H9 (cell line): ENCODE measurements around the gene SYNPO. TPM values are rescaled to one million over a fixed set of nuclear protein-coding genes. Genes with fewer than 3 reads are reported as not detected.

ENCODE experiments used
- DNase-seq: peaks from one replicate; pipeline ENCODE4 v3.0.0-alpha.2; 2017
- H2AFZ ChIP-seq: one replicate; pipeline ENCODE4 v1.6.1; 2013; ENCODE audit warnings: mild to moderate bottlenecking, low read length, control low read depth, moderate library complexity
- H2AK5ac ChIP-seq: 2 replicates; pipeline ENCODE4 v1.6.1; 2013; ENCODE audit warnings: low read length, control low read depth, mixed read lengths; ENCODE audit not compliant: insufficient read length
- H2BK120ac ChIP-seq: one replicate; pipeline ENCODE4 v1.6.1; 2013; ENCODE audit warnings: low read depth, mild to moderate bottlenecking, low read length, control low read depth, inconsistent platforms; ENCODE audit not compliant: poor library complexity, severe bottlenecking
- H2BK12ac ChIP-seq: 2 replicates; pipeline ENCODE4 v1.6.1; 2013; ENCODE audit warnings: low read length, control low read depth, mixed read lengths, low read depth; ENCODE audit not compliant: insufficient read length
- H2BK15ac ChIP-seq: 2 replicates; pipeline ENCODE4 v1.6.1; 2013; ENCODE audit warnings: low read depth, low read length, control low read depth
- H2BK20ac ChIP-seq: one replicate; pipeline ENCODE4 v1.6.1; 2013; ENCODE audit warnings: low read depth, mild to moderate bottlenecking, low read length, control low read depth, inconsistent platforms; ENCODE audit not compliant: poor library complexity, severe bottlenecking
- H2BK5ac ChIP-seq: 2 replicates; pipeline ENCODE4 v1.6.1; 2013; ENCODE audit warnings: low read length, control low read depth, mixed read lengths; ENCODE audit not compliant: insufficient read length
- H3K14ac ChIP-seq: 2 replicates; pipeline ENCODE4 v1.6.1; 2013; ENCODE audit warnings: low read length, control low read depth; ENCODE audit not compliant: insufficient read depth
- H3K18ac ChIP-seq: 2 replicates; pipeline ENCODE4 v1.6.1; 2013; ENCODE audit warnings: low read depth, mild to moderate bottlenecking, mixed read lengths, low read length, control low read depth; ENCODE audit not compliant: insufficient read length
- H3K23ac ChIP-seq: 2 replicates; pipeline ENCODE4 v1.6.1; 2013; ENCODE audit warnings: low read length, control low read depth, mixed read lengths, low read depth; ENCODE audit not compliant: insufficient read length
- H3K23me2 ChIP-seq: 2 replicates; pipeline ENCODE4 v1.6.1; 2013; ENCODE audit warnings: low read depth, mild to moderate bottlenecking, mixed read lengths, low read length, control low read depth; ENCODE audit not compliant: insufficient read length, poor library complexity, severe bottlenecking
- H3K27ac ChIP-seq: 2 replicates; pipeline ENCODE4 v1.5.1; 2013; ENCODE audit warnings: low read length, control low read depth, mixed read lengths, low read depth; ENCODE audit not compliant: insufficient read length
- H3K27me3 ChIP-seq: 2 replicates; pipeline ENCODE4 v1.6.1; 2013; ENCODE audit warnings: low read length, control low read depth, inconsistent platforms; ENCODE audit not compliant: insufficient read depth
- H3K4ac ChIP-seq: 2 replicates; pipeline ENCODE4 v1.6.1; 2013; ENCODE audit warnings: low read depth, mild to moderate bottlenecking, control low read depth, inconsistent platforms, low read length, moderate library complexity
- H3K4me1 ChIP-seq: 2 replicates; pipeline ENCODE4 v1.6.1; 2013; ENCODE audit warnings: low read length, control low read depth, inconsistent platforms; ENCODE audit not compliant: insufficient read depth
- H3K4me2 ChIP-seq: 2 replicates; pipeline ENCODE4 v1.6.1; 2013; ENCODE audit warnings: low read length, control low read depth, mixed read lengths; ENCODE audit not compliant: insufficient read length, insufficient read depth
- H3K56ac ChIP-seq: 2 replicates; pipeline ENCODE4 v1.6.1; 2013; ENCODE audit warnings: low read depth, mild to moderate bottlenecking, mixed read lengths, low read length, control low read depth; ENCODE audit not compliant: insufficient read length
- H3K79me1 ChIP-seq: 2 replicates; pipeline ENCODE4 v1.6.1; 2013; ENCODE audit warnings: low read depth, mild to moderate bottlenecking, moderate library complexity, low read length, control low read depth, inconsistent platforms; ENCODE audit not compliant: insufficient read depth, poor library complexity, severe bottlenecking
- H3K79me2 ChIP-seq: 2 replicates; pipeline ENCODE4 v1.6.1; 2013; ENCODE audit warnings: low read length, control low read depth, inconsistent platforms; ENCODE audit not compliant: insufficient read depth
- H3K9ac ChIP-seq: 2 replicates; pipeline ENCODE4 v1.6.1; 2013; ENCODE audit warnings: low read length, control low read depth, mixed read lengths; ENCODE audit not compliant: insufficient read length; ENCODE audit errors: extremely low read depth
- H3K9me3 ChIP-seq: one replicate; pipeline ENCODE4 v1.6.1; 2013; ENCODE audit warnings: low read depth, low read length, inconsistent platforms; ENCODE audit not compliant: control insufficient read depth
- H3T11ph ChIP-seq: one replicate; pipeline ENCODE4 v1.6.1; 2013; ENCODE audit warnings: mild to moderate bottlenecking, low read length, control low read depth, inconsistent platforms
- H4K20me1 ChIP-seq: one replicate; pipeline ENCODE4 v1.6.1; 2013; ENCODE audit not compliant: control insufficient read depth, insufficient read length, insufficient read depth
- H4K5ac ChIP-seq: 2 replicates; pipeline ENCODE4 v1.6.1; 2013; ENCODE audit warnings: low read depth, mild to moderate bottlenecking, mixed read lengths, low read length, control low read depth; ENCODE audit not compliant: insufficient read length
- H4K8ac ChIP-seq: replicated peaks from 2 replicates; pipeline ENCODE4 v1.6.1; 2013; ENCODE audit warnings: low read length, control low read depth, mixed read lengths, low read depth; ENCODE audit not compliant: insufficient read length
- H4K91ac ChIP-seq: 2 replicates; pipeline ENCODE4 v1.6.1; 2013; ENCODE audit warnings: low read depth, mild to moderate bottlenecking, moderate library complexity, mixed read lengths, low read length, control low read depth; ENCODE audit not compliant: insufficient read length
- H3K27ac Mint-ChIP-seq, 3 experiments: 2 replicates in 2 of 3; 3 replicates in 1 of 3; pipeline ENCODE4 v1.8.0; 2020 to 2021; ENCODE audit warnings: mixed read lengths in 3 of 3, mild to moderate bottlenecking in 1 of 3, moderate library complexity in 1 of 3
- H3K27me3 Mint-ChIP-seq: 2 replicates; pipeline ENCODE4 v1.8.0; 2021; ENCODE audit warnings: low read depth, mild to moderate bottlenecking, moderate library complexity, mixed read lengths
- H3K36me3 Mint-ChIP-seq, 3 experiments: 2 replicates in 2 of 3; 3 replicates in 1 of 3; pipeline ENCODE4 v1.8.0; 2020 to 2021; ENCODE audit warnings: low read depth in 3 of 3, mixed read lengths in 3 of 3; ENCODE audit not compliant: insufficient read depth in 1 of 3
- H3K4me1 Mint-ChIP-seq, 2 experiments: 2 replicates each; pipeline ENCODE4 v1.8.0; 2020; ENCODE audit warnings: mixed read lengths in 2 of 2
- H3K4me3 Mint-ChIP-seq, 2 experiments: 2 replicates in 1 of 2; 3 replicates in 1 of 2; pipeline ENCODE4 v1.8.0; 2020 to 2021; ENCODE audit warnings: mild to moderate bottlenecking in 2 of 2, mixed read lengths in 2 of 2, moderate library complexity in 1 of 2
- H3K9me3 Mint-ChIP-seq, 2 experiments: 2 replicates in 1 of 2; 3 replicates in 1 of 2; pipeline ENCODE4 v1.8.0; 2020; ENCODE audit warnings: mild to moderate bottlenecking in 2 of 2, mixed read lengths in 2 of 2, moderate library complexity in 1 of 2
- WGBS: extraction: QIAGEN DNeasy Blood & Tissue Kit; methylation state at CpG from one replicate; pipeline ENCODE4 v1.1.7; 2013; ENCODE audit warnings: missing lambda C conversion rate, low lambda C conversion rate, mixed read lengths; ENCODE audit not compliant: insufficient read length; ENCODE audit errors: extremely low coverage; 5-methylcytosine and 5-hydroxymethylcytosine counted together
- total RNA-seq: library from RNA; stranded (reverse); gene quantifications from 2 replicates; pipeline ENCODE4 v1.2.1, GENCODE V29; 2021
- TF ChIP-seq, protein P1 (sequence below): fragments of 200-600 bp; sonication (generic); conservative IDR thresholded peaks from 3 replicates; pipeline ENCODE4 v1.8.0; 2021; ENCODE audit warnings: antibody characterized with exemption, mild to moderate bottlenecking

SYNPO gene
- total RNA-seq, 1 experiment from 2014 or later = 1.7 TPM

GRCh38 chr5:150692276-150692675 lies 51.8 kb downstream of the SYNPO start:
- H4K20me1 ChIP-seq = no peaks in the 10 kb centered on the region
- no peak overlapping the region for H3K9ac ChIP-seq
- H3K27me3 ChIP-seq = no peaks in the 10 kb centered on the region
- DNase-seq = no peak
- H4K91ac ChIP-seq = no peak overlapping the region
- Mint-ChIP-seq H3K4me1 (peaks cover 6 to 11% of the 10 kb centered on the region in 2 experiments), H3K9me3 (no peaks in the 10 kb centered on the region), H3K27me3 (no peaks in the 10 kb centered on the region), H3K4me3 (no peak overlapping the region), H3K36me3 (peaks cover 39 to 68% (median 63%) of the 10 kb centered on the region in 3 experiments; a peak in 6 of 7 replicates), H3K27ac (no peak overlapping the region)
- no peak overlapping the region for H2BK5ac ChIP-seq
- TF ChIP-seq, protein P1, sequence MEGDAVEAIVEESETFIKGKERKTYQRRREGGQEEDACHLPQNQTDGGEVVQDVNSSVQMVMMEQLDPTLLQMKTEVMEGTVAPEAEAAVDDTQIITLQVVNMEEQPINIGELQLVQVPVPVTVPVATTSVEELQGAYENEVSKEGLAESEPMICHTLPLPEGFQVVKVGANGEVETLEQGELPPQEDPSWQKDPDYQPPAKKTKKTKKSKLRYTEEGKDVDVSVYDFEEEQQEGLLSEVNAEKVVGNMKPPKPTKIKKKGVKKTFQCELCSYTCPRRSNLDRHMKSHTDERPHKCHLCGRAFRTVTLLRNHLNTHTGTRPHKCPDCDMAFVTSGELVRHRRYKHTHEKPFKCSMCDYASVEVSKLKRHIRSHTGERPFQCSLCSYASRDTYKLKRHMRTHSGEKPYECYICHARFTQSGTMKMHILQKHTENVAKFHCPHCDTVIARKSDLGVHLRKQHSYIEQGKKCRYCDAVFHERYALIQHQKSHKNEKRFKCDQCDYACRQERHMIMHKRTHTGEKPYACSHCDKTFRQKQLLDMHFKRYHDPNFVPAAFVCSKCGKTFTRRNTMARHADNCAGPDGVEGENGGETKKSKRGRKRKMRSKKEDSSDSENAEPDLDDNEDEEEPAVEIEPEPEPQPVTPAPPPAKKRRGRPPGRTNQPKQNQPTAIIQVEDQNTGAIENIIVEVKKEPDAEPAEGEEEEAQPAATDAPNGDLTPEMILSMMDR = no peak
- no peak overlapping the region for H3K18ac ChIP-seq
- H3K79me1 ChIP-seq = no peaks in the 10 kb centered on the region
- H2BK120ac ChIP-seq = no peak overlapping the region
- no peaks in the 10 kb centered on the region for H3K79me2 ChIP-seq
- H4K8ac ChIP-seq = no peak overlapping the region
- H3K14ac ChIP-seq = no peak overlapping the region
- H3K9me3 ChIP-seq = no peaks in the 10 kb centered on the region
- no CpG with 5 or more reads among the region's 3 CpGs for WGBS
- H3K27ac ChIP-seq = no peak overlapping the region
- H3K4me2 ChIP-seq = no peak overlapping the region
- no peak overlapping the region for H2BK12ac ChIP-seq
- H3K23ac ChIP-seq = no peak overlapping the region
- no peaks in the 10 kb centered on the region for H3K23me2 ChIP-seq
- no peaks in the 10 kb centered on the region for H3K4me1 ChIP-seq
- no peak overlapping the region for H2AK5ac ChIP-seq
- H3K4ac ChIP-seq = no peak overlapping the region
- H2AFZ ChIP-seq = no peak overlapping the region
- no peak overlapping the region for H4K5ac ChIP-seq
- no peak overlapping the region for H2BK15ac ChIP-seq
- no peak overlapping the region for H3T11ph ChIP-seq
- H2BK20ac ChIP-seq = no peak overlapping the region
- H3K56ac ChIP-seq = no peak overlapping the region
